NCI-H2196 treated with DMSO at 0.1 percent for 48 hours (cell line): ENCODE data around the gene TM4SF18.

ENCODE experiments used
- DNase-seq: peaks from one replicate; lab custom pipeline; 2025; ENCODE audit not compliant: unreplicated experiment; lab: John Stamatoyannopoulos, UW

TM4SF18 gene

GRCh38 chr3:149291178-149291577 is 42.3 kb downstream of the TM4SF18 start:
- DNase-seq, result no peak

GRCh38 chr3:149288655-149289054 is 44.8 kb downstream of the TM4SF18 start:
- DNase-seq, result no peak

GRCh38 chr3:149284034-149284433 is 49.4 kb downstream of the TM4SF18 start:
- no peak for DNase-seq

- DNase-seq, result no peak
Observed at GRCh38 chr3:149283401-149283800, 50.0 kb downstream of the TM4SF18 start.

- no peak for DNase-seq
Observed at GRCh38 chr3:149282836-149283235, 50.6 kb downstream of the TM4SF18 start.

GRCh38 chr3:149282322-149282721 is 51.1 kb downstream of the TM4SF18 start:
- DNase-seq, result no peak

GRCh38 chr3:149280671-149281349 is 52.6 kb downstream of the TM4SF18 start:
- no peak for DNase-seq

GRCh38 chr3:149278911-149279310 is 54.5 kb downstream of the TM4SF18 start:
- DNase-seq, result no peak

- peak; percentile 69 for DNase-seq
Observed at GRCh38 chr3:149277331-149277813, 56.1 kb downstream of the TM4SF18 start.

GRCh38 chr3:149276619-149277018 is 56.8 kb downstream of the TM4SF18 start:
- DNase-seq, result no peak

GRCh38 chr3:149274220-149274619 is 59.2 kb downstream of the TM4SF18 start:
- no peak for DNase-seq

- peak; percentile 93 for DNase-seq
Observed at GRCh38 chr3:149273096-149273751, 60.2 kb downstream of the TM4SF18 start.

GRCh38 chr3:149271669-149272068 is 61.8 kb downstream of the TM4SF18 start:
- DNase-seq, result no peak

- DNase-seq, result no peak
Observed at GRCh38 chr3:149270180-149270579, 63.3 kb downstream of the TM4SF18 start.

GRCh38 chr3:149269687-149270086 is 63.7 kb downstream of the TM4SF18 start:
- DNase-seq, result no peak
